Liver (tissue), 9 donors: ENCODE data around the gene NIPSNAP3A. TPM values are rescaled to one million over a fixed set of nuclear protein-coding genes. Genes with fewer than 3 reads are reported as not detected.

ENCODE experiments used
- DNase-seq: peaks from one replicate; pipeline ENCODE4 v3.0.0-alpha.2; 2017; ENCODE audit warnings: low spot score
- H3K27ac ChIP-seq, 2 donors: one replicate each; pipeline ENCODE4 v1.7.0; 2013; ENCODE audit warnings: inconsistent platforms in 2 of 2, low read length in 2 of 2, control low read depth in 1 of 2, low read depth in 1 of 2, mild to moderate bottlenecking in 1 of 2
- H3K27me3 ChIP-seq, 4 donors: one replicate each; pipeline versions ENCODE4 v1.6.1 to v1.7.0; 2013; ENCODE audit warnings: low read length in 3 of 4, inconsistent platforms in 1 of 4, mild to moderate bottlenecking in 1 of 4, moderate library complexity in 1 of 4; ENCODE audit not compliant: control insufficient read depth in 4 of 4, insufficient read depth in 4 of 4
- H3K36me3 ChIP-seq, 4 donors: one replicate each; pipeline versions ENCODE4 v1.6.1 to v1.7.0; 2013; ENCODE audit warnings: low read length in 3 of 4, mild to moderate bottlenecking in 3 of 4, low read depth in 1 of 4, moderate library complexity in 1 of 4; ENCODE audit not compliant: control insufficient read depth in 4 of 4, insufficient read depth in 3 of 4
- H3K4me1 ChIP-seq, 4 donors: one replicate each; pipeline versions ENCODE4 v1.6.1 to v1.7.0; 2013; ENCODE audit warnings: low read length in 3 of 4, mild to moderate bottlenecking in 3 of 4, moderate library complexity in 1 of 4; ENCODE audit not compliant: control insufficient read depth in 4 of 4, insufficient read depth in 4 of 4
- H3K4me3 ChIP-seq, 3 donors: one replicate each; pipeline versions ENCODE4 v1.6.1 to v1.7.0; 2013; ENCODE audit warnings: low read length in 3 of 3, control low read depth in 1 of 3, low read depth in 1 of 3, mild to moderate bottlenecking in 1 of 3
- H3K9ac ChIP-seq, 2 donors: one replicate each; pipeline ENCODE4 v1.7.0; 2013; ENCODE audit warnings: low read length in 2 of 2, mild to moderate bottlenecking in 2 of 2, moderate library complexity in 2 of 2, control low read depth in 1 of 2, low read depth in 1 of 2
- H3K9me3 ChIP-seq, 4 donors: one replicate each; pipeline versions ENCODE4 v1.6.1 to v1.7.0; 2013; ENCODE audit warnings: low read length in 3 of 4; ENCODE audit not compliant: control insufficient read depth in 4 of 4
- EGR1 ChIP-seq, 2 donors: IDR thresholded peaks; 2 replicates each; pipeline ENCODE4 v1.6.1; 2016 to 2018; ENCODE audit warnings: antibody characterized with exemption in 2 of 2, low read depth in 2 of 2
- FOXA1 ChIP-seq: IDR thresholded peaks from 2 replicates; pipeline ENCODE4 v1.6.1; 2016; ENCODE audit warnings: antibody characterized with exemption
- FOXA2 ChIP-seq: IDR thresholded peaks from 2 replicates; pipeline ENCODE4 v1.6.1; 2016; ENCODE audit warnings: antibody characterized with exemption
- GABPA ChIP-seq, 2 donors: IDR thresholded peaks in 1 of 2; conservative IDR thresholded peaks in 1 of 2; 2 replicates each; pipeline ENCODE4 v1.6.1; 2016; ENCODE audit warnings: antibody characterized with exemption in 2 of 2, mild to moderate bottlenecking in 1 of 2, moderate library complexity in 1 of 2
- HNF4A ChIP-seq, 2 donors: conservative IDR thresholded peaks; 2 replicates each; pipeline ENCODE4 v1.6.1; 2016; ENCODE audit warnings: antibody characterized with exemption in 2 of 2, mild to moderate bottlenecking in 2 of 2
- HNF4G ChIP-seq: IDR thresholded peaks from 2 replicates; pipeline ENCODE4 v1.6.1; 2016; ENCODE audit warnings: antibody characterized with exemption
- JUND ChIP-seq, 2 donors: IDR thresholded peaks; 2 replicates each; pipeline ENCODE4 v1.6.1; 2016; ENCODE audit warnings: antibody characterized with exemption in 2 of 2
- NR2F2 ChIP-seq: IDR thresholded peaks from 2 replicates; pipeline ENCODE4 v1.6.1; 2016; ENCODE audit warnings: antibody characterized with exemption
- RAD21 ChIP-seq, 2 donors: IDR thresholded peaks; 2 replicates each; pipeline ENCODE4 v1.6.1; 2016; ENCODE audit warnings: antibody characterized with exemption in 2 of 2, mild to moderate bottlenecking in 2 of 2
- RXRA ChIP-seq, 2 donors: IDR thresholded peaks; 2 replicates each; pipeline ENCODE4 v1.6.1; 2017 to 2018; ENCODE audit warnings: antibody characterized with exemption in 2 of 2, mild to moderate bottlenecking in 1 of 2
- SP1 ChIP-seq: IDR thresholded peaks from 2 replicates; pipeline ENCODE4 v1.6.1; 2018; ENCODE audit warnings: antibody characterized with exemption, mild to moderate bottlenecking
- TAF1 ChIP-seq: conservative IDR thresholded peaks from 2 replicates; pipeline ENCODE4 v1.6.1; 2016; ENCODE audit warnings: antibody characterized with exemption, mild to moderate bottlenecking
- YY1 ChIP-seq: IDR thresholded peaks from 2 replicates; pipeline ENCODE4 v1.6.1; 2016; ENCODE audit warnings: antibody characterized with exemption, mild to moderate bottlenecking
- WGBS: extraction: QIAGEN DNeasy Blood & Tissue Kit; methylation state at CpG from one replicate; pipeline ENCODE4 v1.1.7; 2013; 5-methylcytosine and 5-hydroxymethylcytosine counted together
- polyA plus RNA-seq, 2 donors: library from polyadenylated mRNA; stranded (reverse) in 1 of 2; unstranded in 1 of 2; fragments of 200-250 nt in 1 of 2; fragments of >200 nt in 1 of 2; fragmentation: Nextera tagmentation in 1 of 2; extraction: Ambion mirVana in 1 of 2; gene quantifications; one replicate each; pipeline versions ENCODE4 v1.2.1 to v1.2.3, GENCODE V29; 2013 to 2015
- total RNA-seq, 2 donors: library from RNA; depleted of rRNA; stranded (reverse); fragments of >200 nt; gene quantifications; one replicate each; pipeline ENCODE4 v1.2.3, GENCODE V29; 2014
- TF ChIP-seq, protein P1 (sequence below): IDR thresholded peaks from 2 replicates; pipeline ENCODE4 v1.6.1; 2016; ENCODE audit warnings: antibody characterized with exemption
- TF ChIP-seq, protein P2 (sequence below): IDR thresholded peaks from 2 replicates; pipeline ENCODE4 v1.6.1; 2016; ENCODE audit warnings: antibody characterized with exemption, mild to moderate bottlenecking
- TF ChIP-seq, protein P3 (sequence below): IDR thresholded peaks from 2 replicates; pipeline ENCODE4 v1.6.1; 2016; ENCODE audit warnings: antibody characterized with exemption
- TF ChIP-seq, protein P4 (sequence below): IDR thresholded peaks from 2 replicates; pipeline ENCODE4 v1.6.1; 2016; ENCODE audit warnings: antibody characterized with exemption
- TF ChIP-seq, protein P5 (sequence below): fragments of 150-350 bp; IDR thresholded peaks from 2 replicates; pipeline ENCODE4 v1.5.1; 2017; ENCODE audit warnings: improper control_type of control experiment, low read depth, low read length; ENCODE audit not compliant: missing input control
- donor health status: healthy.
- donor health status: healthy.
- donor health status: healthy.
- donor health status: healthy.
- donor health status: healthy.

Gene NIPSNAP3A
- total and polyA plus RNA-seq, 4 donors = 18.7 to 41.2 (median 32.1) TPM

DNA sequence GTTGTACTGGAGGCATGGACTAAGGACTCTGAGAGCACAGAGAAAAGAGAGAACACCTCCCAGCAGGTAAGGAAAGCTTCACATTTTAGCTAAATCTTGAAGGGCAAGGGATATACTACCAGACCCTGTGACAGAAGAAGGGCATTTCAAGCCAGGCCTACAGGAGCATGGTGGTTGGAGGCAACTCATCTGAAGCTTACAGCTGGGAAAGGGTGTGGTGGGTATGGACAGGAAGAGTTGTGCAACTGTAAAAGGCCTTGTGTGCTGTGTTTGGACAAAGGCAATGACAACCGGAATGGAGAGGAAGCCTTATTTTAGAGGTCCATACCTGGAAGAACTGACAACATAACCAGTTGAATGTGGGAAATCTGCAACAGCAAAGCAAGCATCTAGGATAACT is 47.6 kb downstream of the NIPSNAP3A start:
- TF ChIP-seq, protein P1, sequence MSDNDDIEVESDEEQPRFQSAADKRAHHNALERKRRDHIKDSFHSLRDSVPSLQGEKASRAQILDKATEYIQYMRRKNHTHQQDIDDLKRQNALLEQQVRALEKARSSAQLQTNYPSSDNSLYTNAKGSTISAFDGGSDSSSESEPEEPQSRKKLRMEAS = no peak
- TF ChIP-seq, protein P2, sequence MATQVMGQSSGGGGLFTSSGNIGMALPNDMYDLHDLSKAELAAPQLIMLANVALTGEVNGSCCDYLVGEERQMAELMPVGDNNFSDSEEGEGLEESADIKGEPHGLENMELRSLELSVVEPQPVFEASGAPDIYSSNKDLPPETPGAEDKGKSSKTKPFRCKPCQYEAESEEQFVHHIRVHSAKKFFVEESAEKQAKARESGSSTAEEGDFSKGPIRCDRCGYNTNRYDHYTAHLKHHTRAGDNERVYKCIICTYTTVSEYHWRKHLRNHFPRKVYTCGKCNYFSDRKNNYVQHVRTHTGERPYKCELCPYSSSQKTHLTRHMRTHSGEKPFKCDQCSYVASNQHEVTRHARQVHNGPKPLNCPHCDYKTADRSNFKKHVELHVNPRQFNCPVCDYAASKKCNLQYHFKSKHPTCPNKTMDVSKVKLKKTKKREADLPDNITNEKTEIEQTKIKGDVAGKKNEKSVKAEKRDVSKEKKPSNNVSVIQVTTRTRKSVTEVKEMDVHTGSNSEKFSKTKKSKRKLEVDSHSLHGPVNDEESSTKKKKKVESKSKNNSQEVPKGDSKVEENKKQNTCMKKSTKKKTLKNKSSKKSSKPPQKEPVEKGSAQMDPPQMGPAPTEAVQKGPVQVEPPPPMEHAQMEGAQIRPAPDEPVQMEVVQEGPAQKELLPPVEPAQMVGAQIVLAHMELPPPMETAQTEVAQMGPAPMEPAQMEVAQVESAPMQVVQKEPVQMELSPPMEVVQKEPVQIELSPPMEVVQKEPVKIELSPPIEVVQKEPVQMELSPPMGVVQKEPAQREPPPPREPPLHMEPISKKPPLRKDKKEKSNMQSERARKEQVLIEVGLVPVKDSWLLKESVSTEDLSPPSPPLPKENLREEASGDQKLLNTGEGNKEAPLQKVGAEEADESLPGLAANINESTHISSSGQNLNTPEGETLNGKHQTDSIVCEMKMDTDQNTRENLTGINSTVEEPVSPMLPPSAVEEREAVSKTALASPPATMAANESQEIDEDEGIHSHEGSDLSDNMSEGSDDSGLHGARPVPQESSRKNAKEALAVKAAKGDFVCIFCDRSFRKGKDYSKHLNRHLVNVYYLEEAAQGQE = no peak
- no peak for TF ChIP-seq GABPA (IDR thresholded peaks at IDR 0.05 in 1 of 2, conservative IDR thresholded peaks at IDR 0.05 in 1 of 2)
- Histone ChIP-seq H3K36me3 (peaks cover 21 to 98% (median 91%) of the 10 kb centered on the region in 4 donors), H3K27me3 (no peaks in the 10 kb centered on the region), H3K9me3 (no peaks in the 10 kb centered on the region), H3K27ac (peak overlapping the region; percentile 15 to 50), H3K4me3 (no peak overlapping the region), H3K4me1 (no peaks in the 10 kb centered on the region), H3K9ac (no peak overlapping the region)
- WGBS = 27% methylated on average over 1 of the region's 1 CpG
- no peak for DNase-seq

DNA sequence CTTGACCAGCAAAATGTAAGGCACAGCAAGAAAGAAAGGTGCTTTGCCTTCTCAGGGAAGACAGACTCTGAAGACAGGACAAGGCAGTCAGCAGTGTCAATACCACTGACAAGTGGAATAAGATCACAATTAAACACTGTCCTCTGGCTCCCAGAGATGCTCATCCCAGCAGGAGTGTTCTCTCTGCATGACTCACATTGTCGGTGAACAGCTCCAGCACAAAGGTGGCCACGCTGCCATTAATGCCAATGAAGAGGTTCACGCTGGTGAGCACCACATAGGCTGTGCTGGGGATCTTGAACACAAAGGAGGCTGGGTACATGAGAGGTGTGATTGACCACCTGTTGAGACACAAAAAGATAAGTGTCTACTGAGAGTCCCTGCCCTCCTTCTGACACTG is 48.4 kb downstream of the NIPSNAP3A start:
- peaks cover 21 to 99% (median 91%) of the 10 kb centered on the region in 4 donors for H3K36me3 ChIP-seq
- peak overlapping the region in 1 of 2 donors; percentile 50 for H3K27ac ChIP-seq
- no peaks in the 10 kb centered on the region for H3K9me3 ChIP-seq
- TF ChIP-seq SP1 = no peak
- TF ChIP-seq, protein P3, sequence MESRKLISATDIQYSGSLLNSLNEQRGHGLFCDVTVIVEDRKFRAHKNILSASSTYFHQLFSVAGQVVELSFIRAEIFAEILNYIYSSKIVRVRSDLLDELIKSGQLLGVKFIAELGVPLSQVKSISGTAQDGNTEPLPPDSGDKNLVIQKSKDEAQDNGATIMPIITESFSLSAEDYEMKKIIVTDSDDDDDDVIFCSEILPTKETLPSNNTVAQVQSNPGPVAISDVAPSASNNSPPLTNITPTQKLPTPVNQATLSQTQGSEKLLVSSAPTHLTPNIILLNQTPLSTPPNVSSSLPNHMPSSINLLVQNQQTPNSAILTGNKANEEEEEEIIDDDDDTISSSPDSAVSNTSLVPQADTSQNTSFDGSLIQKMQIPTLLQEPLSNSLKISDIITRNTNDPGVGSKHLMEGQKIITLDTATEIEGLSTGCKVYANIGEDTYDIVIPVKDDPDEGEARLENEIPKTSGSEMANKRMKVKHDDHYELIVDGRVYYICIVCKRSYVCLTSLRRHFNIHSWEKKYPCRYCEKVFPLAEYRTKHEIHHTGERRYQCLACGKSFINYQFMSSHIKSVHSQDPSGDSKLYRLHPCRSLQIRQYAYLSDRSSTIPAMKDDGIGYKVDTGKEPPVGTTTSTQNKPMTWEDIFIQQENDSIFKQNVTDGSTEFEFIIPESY = no peak
- TF ChIP-seq, protein P2 = no peak
- TF ChIP-seq RAD21 (IDR thresholded peaks at IDR 0.05) = no peak
- TF ChIP-seq FOXA2 = no peak
- TF ChIP-seq TAF1 = no peak
- TF ChIP-seq, protein P1 = no peak
- TF ChIP-seq EGR1 (IDR thresholded peaks at IDR 0.05; ENCODE audit: low read depth in 2 of 2) = no peak
- TF ChIP-seq HNF4G = no peak
- TF ChIP-seq NR2F2 = no peak
- no peak for TF ChIP-seq YY1
- TF ChIP-seq GABPA (IDR thresholded peaks at IDR 0.05 in 1 of 2, conservative IDR thresholded peaks at IDR 0.05 in 1 of 2) = no peak
- no peak for TF ChIP-seq JUND (IDR thresholded peaks at IDR 0.05)
- TF ChIP-seq, protein P4, sequence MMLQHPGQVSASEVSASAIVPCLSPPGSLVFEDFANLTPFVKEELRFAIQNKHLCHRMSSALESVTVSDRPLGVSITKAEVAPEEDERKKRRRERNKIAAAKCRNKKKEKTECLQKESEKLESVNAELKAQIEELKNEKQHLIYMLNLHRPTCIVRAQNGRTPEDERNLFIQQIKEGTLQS = no peak
- TF ChIP-seq HNF4A (conservative IDR thresholded peaks at IDR 0.05) = no peak
- TF ChIP-seq, protein P5, sequence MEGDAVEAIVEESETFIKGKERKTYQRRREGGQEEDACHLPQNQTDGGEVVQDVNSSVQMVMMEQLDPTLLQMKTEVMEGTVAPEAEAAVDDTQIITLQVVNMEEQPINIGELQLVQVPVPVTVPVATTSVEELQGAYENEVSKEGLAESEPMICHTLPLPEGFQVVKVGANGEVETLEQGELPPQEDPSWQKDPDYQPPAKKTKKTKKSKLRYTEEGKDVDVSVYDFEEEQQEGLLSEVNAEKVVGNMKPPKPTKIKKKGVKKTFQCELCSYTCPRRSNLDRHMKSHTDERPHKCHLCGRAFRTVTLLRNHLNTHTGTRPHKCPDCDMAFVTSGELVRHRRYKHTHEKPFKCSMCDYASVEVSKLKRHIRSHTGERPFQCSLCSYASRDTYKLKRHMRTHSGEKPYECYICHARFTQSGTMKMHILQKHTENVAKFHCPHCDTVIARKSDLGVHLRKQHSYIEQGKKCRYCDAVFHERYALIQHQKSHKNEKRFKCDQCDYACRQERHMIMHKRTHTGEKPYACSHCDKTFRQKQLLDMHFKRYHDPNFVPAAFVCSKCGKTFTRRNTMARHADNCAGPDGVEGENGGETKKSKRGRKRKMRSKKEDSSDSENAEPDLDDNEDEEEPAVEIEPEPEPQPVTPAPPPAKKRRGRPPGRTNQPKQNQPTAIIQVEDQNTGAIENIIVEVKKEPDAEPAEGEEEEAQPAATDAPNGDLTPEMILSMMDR = no peak
- TF ChIP-seq FOXA1 = no peak
- no peak for TF ChIP-seq RXRA (IDR thresholded peaks at IDR 0.05)
- 97% methylated on average over 3 of the region's 3 CpGs for WGBS
- H3K4me1 ChIP-seq = no peaks in the 10 kb centered on the region
- DNase-seq = no peak
- H3K9ac ChIP-seq = no peak overlapping the region
- H3K27me3 ChIP-seq = no peaks in the 10 kb centered on the region
- no peak overlapping the region for H3K4me3 ChIP-seq
